NCI-H2196 (cell line): ENCODE results near the gene XPO6.

Experiments
- DNase-seq: peaks from one replicate; lab custom pipeline; 2025; ENCODE audit not compliant: unreplicated experiment; lab: John Stamatoyannopoulos, UW

Gene XPO6

GRCh38 chr16:28186752-28187151, 25.0 kb downstream of the XPO6 start:
- DNase-seq: no peak

- no peak for DNase-seq
Observed at GRCh38 chr16:28185696-28186095, 26.1 kb downstream of the XPO6 start.

- no peak for DNase-seq
Observed at GRCh38 chr16:28184625-28185024, 27.1 kb downstream of the XPO6 start.

GRCh38 chr16:28183930-28184329, 27.8 kb downstream of the XPO6 start:
- no peak for DNase-seq

GRCh38 chr16:28183484-28183883, 28.3 kb downstream of the XPO6 start:
- no peak for DNase-seq

- DNase-seq: no peak
Observed at GRCh38 chr16:28182801-28183200, 29.0 kb downstream of the XPO6 start.

- no peak for DNase-seq
Observed at GRCh38 chr16:28182183-28182582, 29.6 kb downstream of the XPO6 start.

GRCh38 chr16:28181515-28181914, 30.2 kb downstream of the XPO6 start:
- no peak for DNase-seq

- DNase-seq: no peak
Observed at GRCh38 chr16:28180655-28181460, 30.9 kb downstream of the XPO6 start.

GRCh38 chr16:28179354-28179753, 32.4 kb downstream of the XPO6 start:
- no peak for DNase-seq

- DNase-seq: no peak
Observed at GRCh38 chr16:28175715-28176114, 36.0 kb downstream of the XPO6 start.

- no peak for DNase-seq
Observed at GRCh38 chr16:28172336-28172735, 39.4 kb downstream of the XPO6 start.

- no peak for DNase-seq
Observed at GRCh38 chr16:28171816-28172215, 39.9 kb downstream of the XPO6 start.

- no peak for DNase-seq
Observed at GRCh38 chr16:28168991-28169554, 42.7 kb downstream of the XPO6 start.

- DNase-seq: no peak
Observed at GRCh38 chr16:28167730-28168129, 44.0 kb downstream of the XPO6 start.

- no peak for DNase-seq
Observed at GRCh38 chr16:28167221-28167620, 44.5 kb downstream of the XPO6 start.

GRCh38 chr16:28166394-28167208, 45.2 kb downstream of the XPO6 start:
- no peak for DNase-seq

- no peak for DNase-seq
Observed at GRCh38 chr16:28165598-28165997, 46.2 kb downstream of the XPO6 start.

- no peak for DNase-seq
Observed at GRCh38 chr16:28164140-28164539, 47.6 kb downstream of the XPO6 start.

- DNase-seq: no peak
Observed at GRCh38 chr16:28163699-28164098, 48.1 kb downstream of the XPO6 start.

- DNase-seq: no peak
Observed at GRCh38 chr16:28162326-28162877, 49.4 kb downstream of the XPO6 start.

GRCh38 chr16:28161626-28162025, 50.1 kb downstream of the XPO6 start:
- DNase-seq: no peak
